Nephron (organoid): ENCODE data around the gene ZNF91.
A peak's percentile ranks its signal among the peaks of the same experiment; 100 is the strongest.

Experiments used
- H3K27ac Mint-ChIP-seq, 3 experiments: 2 replicates each; pipeline ENCODE4 v1.8.0; 2020; ENCODE audit warnings: mixed read lengths in 3 of 3, mild to moderate bottlenecking in 2 of 3, moderate library complexity in 1 of 3
- H3K27me3 Mint-ChIP-seq: 2 replicates; pipeline ENCODE4 v1.8.0; 2021; ENCODE audit warnings: low read depth, mild to moderate bottlenecking, moderate library complexity, mixed read lengths
- H3K36me3 Mint-ChIP-seq: 2 replicates; pipeline ENCODE4 v1.8.0; 2020; ENCODE audit warnings: low read depth, mixed read lengths
- H3K4me1 Mint-ChIP-seq: 2 replicates; pipeline ENCODE4 v1.8.0; 2020; ENCODE audit warnings: mixed read lengths
- H3K4me3 Mint-ChIP-seq, 3 experiments: 2 replicates each; pipeline ENCODE4 v1.8.0; 2020; ENCODE audit warnings: mild to moderate bottlenecking in 3 of 3, mixed read lengths in 3 of 3, moderate library complexity in 2 of 3
- H3K9me3 Mint-ChIP-seq: 2 replicates; pipeline ENCODE4 v1.8.0; 2020; ENCODE audit warnings: mixed read lengths
- TF ChIP-seq, protein P1 (sequence below), 3 experiments: fragments of 200-600 bp; sonication (generic); IDR thresholded peaks; one replicate each; pipeline ENCODE4 v1.5.0; 2021; ENCODE audit warnings: antibody characterized with exemption in 3 of 3; ENCODE audit not compliant: unreplicated experiment in 3 of 3

Gene ZNF91

DNA sequence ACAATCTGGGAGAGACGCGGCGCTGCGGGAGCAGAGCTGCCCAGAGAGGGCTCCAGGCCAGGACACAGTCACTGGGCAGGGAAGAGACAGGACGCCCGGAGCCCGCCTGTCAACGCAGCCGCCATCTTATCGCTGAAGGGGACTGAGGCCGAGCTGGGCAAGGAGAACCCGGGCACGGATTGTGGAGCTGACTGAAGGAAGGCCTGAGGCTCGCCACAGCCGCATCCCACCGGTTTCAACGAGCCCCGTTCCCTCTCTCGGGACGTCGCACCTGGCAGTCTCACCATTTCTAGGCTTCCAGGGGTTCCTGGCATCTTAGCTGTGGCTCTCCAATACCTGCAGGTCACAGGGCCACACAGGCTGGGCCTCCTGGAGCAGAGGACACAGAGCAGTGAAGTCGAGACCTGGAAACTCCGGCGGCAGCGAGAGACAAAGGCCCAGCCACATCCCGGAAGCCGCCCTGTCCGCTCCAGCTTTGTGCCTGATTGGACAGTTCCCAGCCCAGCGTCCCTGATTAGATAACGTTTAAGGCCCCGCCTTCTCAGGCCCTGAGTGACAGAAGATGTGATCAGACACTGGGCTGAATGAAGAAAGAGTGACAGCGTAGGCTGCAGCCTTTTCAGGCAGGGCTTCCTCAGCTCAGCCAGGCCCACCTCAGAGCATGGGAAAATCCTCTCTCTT is at the start of gene ZNF91:
Gene ZNF91, minus strand, starts transcription at position 431 of the 681 bp plus-strand sequence. Its CDS starts 117 bp downstream, at position 314.
- TF ChIP-seq, protein P1, sequence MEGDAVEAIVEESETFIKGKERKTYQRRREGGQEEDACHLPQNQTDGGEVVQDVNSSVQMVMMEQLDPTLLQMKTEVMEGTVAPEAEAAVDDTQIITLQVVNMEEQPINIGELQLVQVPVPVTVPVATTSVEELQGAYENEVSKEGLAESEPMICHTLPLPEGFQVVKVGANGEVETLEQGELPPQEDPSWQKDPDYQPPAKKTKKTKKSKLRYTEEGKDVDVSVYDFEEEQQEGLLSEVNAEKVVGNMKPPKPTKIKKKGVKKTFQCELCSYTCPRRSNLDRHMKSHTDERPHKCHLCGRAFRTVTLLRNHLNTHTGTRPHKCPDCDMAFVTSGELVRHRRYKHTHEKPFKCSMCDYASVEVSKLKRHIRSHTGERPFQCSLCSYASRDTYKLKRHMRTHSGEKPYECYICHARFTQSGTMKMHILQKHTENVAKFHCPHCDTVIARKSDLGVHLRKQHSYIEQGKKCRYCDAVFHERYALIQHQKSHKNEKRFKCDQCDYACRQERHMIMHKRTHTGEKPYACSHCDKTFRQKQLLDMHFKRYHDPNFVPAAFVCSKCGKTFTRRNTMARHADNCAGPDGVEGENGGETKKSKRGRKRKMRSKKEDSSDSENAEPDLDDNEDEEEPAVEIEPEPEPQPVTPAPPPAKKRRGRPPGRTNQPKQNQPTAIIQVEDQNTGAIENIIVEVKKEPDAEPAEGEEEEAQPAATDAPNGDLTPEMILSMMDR (IDR thresholded peaks at IDR 0.05; ENCODE audit: unreplicated experiment in 3 of 3): no peak
- Mint-ChIP-seq H3K9me3 (peaks cover 26% of the 10 kb centered on the region), H3K4me1 (no peaks in the 10 kb centered on the region), H3K27ac (peak within 1 kb of the TSS; percentile 99 to 100 (median 100)), H3K36me3 (peaks cover 65% of the 10 kb centered on the region), H3K4me3 (peak within 1 kb of the TSS; percentile 99 to 100 (median 100)), H3K27me3 (no peaks in the 10 kb centered on the region)

- Mint-ChIP-seq H3K27me3 (no peaks in the 10 kb centered on the region), H3K9me3 (peaks cover 52% of the 10 kb centered on the region), H3K4me3 (no peak overlapping the region), H3K4me1 (no peaks in the 10 kb centered on the region), H3K36me3 (peaks cover 4% of the 10 kb centered on the region), H3K27ac (no peak overlapping the region)
- TF ChIP-seq, protein P1 (IDR thresholded peaks at IDR 0.05; ENCODE audit: unreplicated experiment in 3 of 3): peak in 1 of 3 experiments; percentile 13
These were observed 45.5 kb upstream of the ZNF91 start for GRCh38 chr19:23440791-23441190.

GRCh38 chr19:23440207-23440606 is 44.9 kb upstream of the ZNF91 start:
- TF ChIP-seq, protein P1 (IDR thresholded peaks at IDR 0.05; ENCODE audit: unreplicated experiment in 3 of 3): no peak
- no peaks in the 10 kb centered on the region for H3K4me1 Mint-ChIP-seq
- H3K36me3 Mint-ChIP-seq: peaks cover 4% of the 10 kb centered on the region
- H3K27ac Mint-ChIP-seq: no peak overlapping the region
- peaks cover 52% of the 10 kb centered on the region for H3K9me3 Mint-ChIP-seq
- no peak overlapping the region for H3K4me3 Mint-ChIP-seq
- no peaks in the 10 kb centered on the region for H3K27me3 Mint-ChIP-seq

- no peak overlapping the region for H3K27ac Mint-ChIP-seq
- H3K36me3 Mint-ChIP-seq: peaks cover 4% of the 10 kb centered on the region
- H3K4me1 Mint-ChIP-seq: no peaks in the 10 kb centered on the region
- TF ChIP-seq, protein P1 (IDR thresholded peaks at IDR 0.05; ENCODE audit: unreplicated experiment in 3 of 3): peak in 1 of 3 experiments; percentile 10
- H3K27me3 Mint-ChIP-seq: no peaks in the 10 kb centered on the region
- no peak overlapping the region for H3K4me3 Mint-ChIP-seq
- peaks cover 51% of the 10 kb centered on the region for H3K9me3 Mint-ChIP-seq
These were observed 44.4 kb upstream of the ZNF91 start for GRCh38 chr19:23439623-23440022.

DNA sequence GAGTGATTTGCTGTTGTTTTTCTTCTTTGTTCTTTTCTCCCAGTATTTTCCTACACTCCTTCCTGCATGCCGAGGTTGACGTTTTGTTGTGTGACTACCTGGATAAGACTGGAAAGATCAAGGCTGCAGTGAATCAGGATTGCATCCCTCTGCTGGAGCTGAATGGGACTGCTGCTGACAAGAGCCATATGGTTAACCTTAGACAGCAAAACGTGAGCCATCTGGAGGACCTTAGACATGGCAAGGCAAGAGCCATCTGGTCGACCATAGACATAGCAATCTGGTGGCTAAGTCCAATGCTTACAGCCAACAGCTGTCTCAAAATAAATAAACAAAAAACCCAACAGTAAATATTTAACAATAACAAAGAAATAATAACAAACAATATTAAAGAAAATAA is 42.6 kb upstream of the ZNF91 start:
- no peaks in the 10 kb centered on the region for H3K27me3 Mint-ChIP-seq
- TF ChIP-seq, protein P1 (IDR thresholded peaks at IDR 0.05; ENCODE audit: unreplicated experiment in 3 of 3): no peak
- no peak overlapping the region for H3K4me3 Mint-ChIP-seq
- peaks cover 4% of the 10 kb centered on the region for H3K36me3 Mint-ChIP-seq
- H3K4me1 Mint-ChIP-seq: no peaks in the 10 kb centered on the region
- peaks cover 58% of the 10 kb centered on the region for H3K9me3 Mint-ChIP-seq
- H3K27ac Mint-ChIP-seq: no peak overlapping the region

DNA sequence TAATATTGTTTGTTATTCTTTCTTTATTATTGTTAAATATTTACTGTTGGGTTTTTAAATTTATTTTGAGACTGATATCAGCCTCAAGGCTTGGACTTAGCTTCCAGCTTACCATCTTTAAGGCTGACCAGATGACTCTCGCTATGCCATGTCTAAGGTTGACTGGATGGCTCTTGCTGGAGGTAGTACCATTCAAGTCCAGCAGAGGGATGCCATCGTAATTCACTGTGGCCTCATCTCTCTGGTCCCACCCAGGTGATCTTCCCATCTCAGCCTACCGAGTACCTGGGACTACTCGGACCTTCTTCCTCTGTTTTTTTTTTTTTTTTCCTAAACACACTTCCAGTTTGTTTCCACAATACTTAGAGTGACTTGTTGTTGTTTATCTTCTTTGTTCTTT is 41.7 kb upstream of the ZNF91 start:
- no peak overlapping the region for H3K4me3 Mint-ChIP-seq
- TF ChIP-seq, protein P1 (IDR thresholded peaks at IDR 0.05; ENCODE audit: unreplicated experiment in 3 of 3): no peak
- H3K27me3 Mint-ChIP-seq: no peaks in the 10 kb centered on the region
- H3K27ac Mint-ChIP-seq: no peak overlapping the region
- H3K9me3 Mint-ChIP-seq: peaks cover 58% of the 10 kb centered on the region
- H3K4me1 Mint-ChIP-seq: no peaks in the 10 kb centered on the region
- peaks cover 4% of the 10 kb centered on the region for H3K36me3 Mint-ChIP-seq
